ENCODE measurements around the gene KIF21B. TPM values are rescaled to one million over a fixed set of nuclear protein-coding genes. Genes with fewer than 3 reads are reported as not detected.

The KIF21B gene
- total and polyA plus RNA-seq, 2 experiments from 2014 or later, result 4.6 to 34.3 TPM

DNA sequence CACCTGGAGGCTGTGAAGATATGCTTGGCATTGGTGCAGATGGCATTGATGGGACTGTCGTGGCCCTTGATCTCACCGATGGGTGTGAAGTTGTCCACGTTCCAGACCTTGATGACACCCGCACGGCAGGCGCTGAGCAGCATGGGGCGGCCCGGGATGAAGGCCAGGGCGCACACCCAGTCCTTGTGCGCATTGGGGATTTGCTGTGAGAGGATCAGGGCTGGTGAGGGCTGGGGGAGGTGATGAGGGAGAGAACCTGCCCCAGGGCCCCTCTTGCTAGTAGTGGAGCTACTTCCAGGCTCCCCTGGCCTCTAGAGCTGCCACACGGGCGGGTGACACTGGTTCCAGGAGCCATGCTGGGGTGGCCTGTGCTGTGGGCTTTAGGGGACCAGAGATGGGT, 48.8 kb downstream of the KIF21B start (continued):
- TF ChIP-seq, protein P1, sequence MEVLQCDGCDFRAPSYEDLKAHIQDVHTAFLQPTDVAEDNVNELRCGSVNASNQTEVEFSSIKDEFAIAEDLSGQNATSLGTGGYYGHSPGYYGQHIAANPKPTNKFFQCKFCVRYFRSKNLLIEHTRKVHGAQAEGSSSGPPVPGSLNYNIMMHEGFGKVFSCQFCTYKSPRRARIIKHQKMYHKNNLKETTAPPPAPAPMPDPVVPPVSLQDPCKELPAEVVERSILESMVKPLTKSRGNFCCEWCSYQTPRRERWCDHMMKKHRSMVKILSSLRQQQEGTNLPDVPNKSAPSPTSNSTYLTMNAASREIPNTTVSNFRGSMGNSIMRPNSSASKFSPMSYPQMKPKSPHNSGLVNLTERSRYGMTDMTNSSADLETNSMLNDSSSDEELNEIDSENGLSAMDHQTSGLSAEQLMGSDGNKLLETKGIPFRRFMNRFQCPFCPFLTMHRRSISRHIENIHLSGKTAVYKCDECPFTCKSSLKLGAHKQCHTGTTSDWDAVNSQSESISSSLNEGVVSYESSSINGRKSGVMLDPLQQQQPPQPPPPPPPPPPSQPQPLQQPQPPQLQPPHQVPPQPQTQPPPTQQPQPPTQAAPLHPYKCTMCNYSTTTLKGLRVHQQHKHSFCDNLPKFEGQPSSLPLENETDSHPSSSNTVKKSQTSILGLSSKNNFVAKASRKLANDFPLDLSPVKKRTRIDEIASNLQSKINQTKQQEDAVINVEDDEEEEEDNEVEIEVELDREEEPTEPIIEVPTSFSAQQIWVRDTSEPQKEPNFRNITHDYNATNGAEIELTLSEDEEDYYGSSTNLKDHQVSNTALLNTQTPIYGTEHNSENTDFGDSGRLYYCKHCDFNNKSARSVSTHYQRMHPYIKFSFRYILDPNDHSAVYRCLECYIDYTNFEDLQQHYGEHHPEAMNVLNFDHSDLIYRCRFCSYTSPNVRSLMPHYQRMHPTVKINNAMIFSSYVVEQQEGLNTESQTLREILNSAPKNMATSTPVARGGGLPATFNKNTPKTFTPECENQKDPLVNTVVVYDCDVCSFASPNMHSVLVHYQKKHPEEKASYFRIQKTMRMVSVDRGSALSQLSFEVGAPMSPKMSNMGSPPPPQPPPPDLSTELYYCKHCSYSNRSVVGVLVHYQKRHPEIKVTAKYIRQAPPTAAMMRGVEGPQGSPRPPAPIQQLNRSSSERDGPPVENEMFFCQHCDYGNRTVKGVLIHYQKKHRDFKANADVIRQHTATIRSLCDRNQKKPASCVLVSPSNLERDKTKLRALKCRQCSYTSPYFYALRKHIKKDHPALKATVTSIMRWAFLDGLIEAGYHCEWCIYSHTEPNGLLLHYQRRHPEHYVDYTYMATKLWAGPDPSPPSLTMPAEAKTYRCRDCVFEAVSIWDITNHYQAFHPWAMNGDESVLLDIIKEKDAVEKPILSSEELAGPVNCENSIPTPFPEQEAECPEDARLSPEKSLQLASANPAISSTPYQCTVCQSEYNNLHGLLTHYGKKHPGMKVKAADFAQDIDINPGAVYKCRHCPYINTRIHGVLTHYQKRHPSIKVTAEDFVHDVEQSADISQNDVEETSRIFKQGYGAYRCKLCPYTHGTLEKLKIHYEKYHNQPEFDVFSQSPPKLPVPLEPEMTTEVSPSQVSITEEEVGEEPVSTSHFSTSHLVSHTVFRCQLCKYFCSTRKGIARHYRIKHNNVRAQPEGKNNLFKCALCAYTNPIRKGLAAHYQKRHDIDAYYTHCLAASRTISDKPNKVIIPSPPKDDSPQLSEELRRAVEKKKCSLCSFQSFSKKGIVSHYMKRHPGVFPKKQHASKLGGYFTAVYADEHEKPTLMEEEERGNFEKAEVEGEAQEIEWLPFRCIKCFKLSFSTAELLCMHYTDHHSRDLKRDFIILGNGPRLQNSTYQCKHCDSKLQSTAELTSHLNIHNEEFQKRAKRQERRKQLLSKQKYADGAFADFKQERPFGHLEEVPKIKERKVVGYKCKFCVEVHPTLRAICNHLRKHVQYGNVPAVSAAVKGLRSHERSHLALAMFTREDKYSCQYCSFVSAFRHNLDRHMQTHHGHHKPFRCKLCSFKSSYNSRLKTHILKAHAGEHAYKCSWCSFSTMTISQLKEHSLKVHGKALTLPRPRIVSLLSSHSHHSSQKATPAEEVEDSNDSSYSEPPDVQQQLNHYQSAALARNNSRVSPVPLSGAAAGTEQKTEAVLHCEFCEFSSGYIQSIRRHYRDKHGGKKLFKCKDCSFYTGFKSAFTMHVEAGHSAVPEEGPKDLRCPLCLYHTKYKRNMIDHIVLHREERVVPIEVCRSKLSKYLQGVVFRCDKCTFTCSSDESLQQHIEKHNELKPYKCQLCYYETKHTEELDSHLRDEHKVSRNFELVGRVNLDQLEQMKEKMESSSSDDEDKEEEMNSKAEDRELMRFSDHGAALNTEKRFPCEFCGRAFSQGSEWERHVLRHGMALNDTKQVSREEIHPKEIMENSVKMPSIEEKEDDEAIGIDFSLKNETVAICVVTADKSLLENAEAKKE (CRISPR knock-in tag; IDR thresholded peaks at IDR 0.05), result no peak
- TF ChIP-seq ZNF331 (CRISPR knock-in tag; IDR thresholded peaks at IDR 0.05; ENCODE audit: low read depth) (no peak), STAT1 (IDR thresholded peaks at IDR 0.05; ENCODE audit: unreplicated experiment) (no peak), EZH2phosphoT487 (IDR thresholded peaks at IDR 0.05; ENCODE audit: unreplicated experiment) (no peak), CREB1 (CRISPR knock-in tag; IDR thresholded peaks at IDR 0.05; ENCODE audit: low read depth) (no peak)
- TF ChIP-seq, protein P2, sequence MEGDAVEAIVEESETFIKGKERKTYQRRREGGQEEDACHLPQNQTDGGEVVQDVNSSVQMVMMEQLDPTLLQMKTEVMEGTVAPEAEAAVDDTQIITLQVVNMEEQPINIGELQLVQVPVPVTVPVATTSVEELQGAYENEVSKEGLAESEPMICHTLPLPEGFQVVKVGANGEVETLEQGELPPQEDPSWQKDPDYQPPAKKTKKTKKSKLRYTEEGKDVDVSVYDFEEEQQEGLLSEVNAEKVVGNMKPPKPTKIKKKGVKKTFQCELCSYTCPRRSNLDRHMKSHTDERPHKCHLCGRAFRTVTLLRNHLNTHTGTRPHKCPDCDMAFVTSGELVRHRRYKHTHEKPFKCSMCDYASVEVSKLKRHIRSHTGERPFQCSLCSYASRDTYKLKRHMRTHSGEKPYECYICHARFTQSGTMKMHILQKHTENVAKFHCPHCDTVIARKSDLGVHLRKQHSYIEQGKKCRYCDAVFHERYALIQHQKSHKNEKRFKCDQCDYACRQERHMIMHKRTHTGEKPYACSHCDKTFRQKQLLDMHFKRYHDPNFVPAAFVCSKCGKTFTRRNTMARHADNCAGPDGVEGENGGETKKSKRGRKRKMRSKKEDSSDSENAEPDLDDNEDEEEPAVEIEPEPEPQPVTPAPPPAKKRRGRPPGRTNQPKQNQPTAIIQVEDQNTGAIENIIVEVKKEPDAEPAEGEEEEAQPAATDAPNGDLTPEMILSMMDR (conservative IDR thresholded peaks at IDR 0.05; ENCODE audit: low read depth in 2 of 2), result no peak

DNA sequence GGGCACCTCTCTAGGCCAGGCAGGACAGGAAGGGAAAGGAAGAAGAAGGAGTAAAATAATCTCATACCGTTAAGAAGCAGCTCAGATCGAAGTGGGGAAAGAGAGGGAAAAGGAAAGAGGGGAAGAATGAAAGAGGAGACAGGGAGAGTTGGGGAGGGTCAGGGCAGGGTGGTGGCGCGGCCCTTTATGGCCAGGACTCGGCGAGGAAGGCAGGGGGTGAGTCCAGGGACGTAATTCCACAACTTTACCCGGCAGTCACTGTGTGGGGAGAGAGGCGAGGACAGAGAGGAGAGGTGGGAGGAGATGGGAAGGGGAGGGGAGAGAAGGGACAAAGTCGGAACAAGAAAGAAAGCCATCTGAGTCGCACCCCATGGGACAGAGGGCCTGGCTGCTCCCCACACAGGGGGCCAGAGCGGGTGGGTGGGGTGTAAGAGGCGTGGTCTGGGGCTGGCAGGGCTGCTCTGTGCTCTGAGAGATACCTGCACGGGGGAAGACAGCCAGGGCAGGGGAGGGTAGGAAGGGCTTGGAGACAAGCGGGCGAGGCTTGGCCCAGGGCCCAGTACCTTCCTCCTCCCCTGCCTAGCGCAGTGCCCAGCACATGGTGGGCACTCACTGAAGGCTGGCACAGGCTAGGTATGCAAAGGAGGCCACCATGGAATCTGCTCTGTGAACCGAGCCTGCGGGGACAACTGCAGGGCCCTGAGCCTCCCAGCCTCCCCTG, 49.4 kb downstream of the KIF21B start:
- no peak for ATAC-seq
- Mint-ChIP-seq H3K27ac (no peak overlapping the region; the same call in 1 of the 2 replicates), H3K4me3 (no peak overlapping the region), H3K9me3 (no peaks in the 10 kb centered on the region), H3K4me1 (peaks cover 4% of the 10 kb centered on the region; the same call in 1 of the 3 replicates), H3K27me3 (ENCODE audit: insufficient read depth, low read depth, poor library complexity) (peaks cover 3% of the 10 kb centered on the region), H3K36me3 (ENCODE audit: low read depth) (peaks cover 14% of the 10 kb centered on the region)
- Histone ChIP-seq H3F3A (replicated peaks; ENCODE audit: low read depth) (no peaks in the 10 kb centered on the region), H3K27me3 (ENCODE audit: insufficient read depth) (no peaks in the 10 kb centered on the region), H3K27ac (ENCODE audit: low read depth) (no peak overlapping the region), H3K79me2 (replicated peaks; ENCODE audit: insufficient read depth) (no peaks in the 10 kb centered on the region), H3K4me2 (no peak overlapping the region), H3K9me2 (ENCODE audit: insufficient read depth) (no peaks in the 10 kb centered on the region), H4K20me1 (replicated peaks; ENCODE audit: insufficient read depth) (no peaks in the 10 kb centered on the region; the same call in 1 of the 2 replicates), H2AFZ (no peak overlapping the region), H3K4me3 (no peak overlapping the region), H3K36me3 (ENCODE audit: insufficient read depth) (peaks cover 7% of the 10 kb centered on the region; the same call in 1 of the 2 replicates), H3K4me1 (ENCODE audit: insufficient read depth) (no peaks in the 10 kb centered on the region)
- TF ChIP-seq ZNF114 (CRISPR knock-in tag; IDR thresholded peaks at IDR 0.05), result no peak
- no peak for TF ChIP-seq NANOG (IDR thresholded peaks at IDR 0.05; ENCODE audit: borderline replicate concordance)
- TF ChIP-seq POLR2AphosphoS5 (IDR thresholded peaks at IDR 0.05; ENCODE audit: low read depth), result no peak
- no peak for TF ChIP-seq JUNB (IDR thresholded peaks at IDR 0.05; ENCODE audit: unreplicated experiment)
- no peak for DNase-seq (ENCODE audit: low spot score)

Measured in GM23338 (cell line).